GM21423 (cell line): ENCODE measurements around the gene YWHAG.
"Not testable (repeated sequence)": the region's sequence is repeated elsewhere in the genome, so short reads cannot be mapped to it uniquely, and the experiment has no call there.

ENCODE experiments used
- ATAC-seq: cut with Tn5 transposase; IDR thresholded peaks from one replicate; pipeline ENCODE4 v1.9.1; 2021; ENCODE audit warnings: mild to moderate bottlenecking, moderate library complexity; ENCODE audit not compliant: unreplicated experiment

The YWHAG gene

DNA sequence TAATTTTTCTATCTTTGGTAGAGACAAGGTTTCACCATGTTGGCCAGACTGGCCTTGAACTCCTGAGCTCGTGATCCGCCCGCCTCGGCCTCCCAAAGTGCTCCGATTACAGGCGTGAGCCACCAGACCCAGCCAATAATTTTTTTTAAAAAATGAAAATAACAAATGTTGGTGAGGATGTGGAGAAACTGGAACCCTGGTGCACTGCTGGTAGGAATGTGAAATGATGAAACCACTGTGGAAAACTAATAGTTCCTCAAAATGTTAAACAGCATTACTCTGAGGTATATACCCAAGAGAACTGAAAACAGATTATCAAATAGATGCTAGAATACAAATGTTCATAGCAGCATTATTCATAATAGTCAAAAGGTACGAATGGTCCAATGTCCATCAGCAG, 23.0 kb upstream of the YWHAG start:
- no peak for ATAC-seq

DNA sequence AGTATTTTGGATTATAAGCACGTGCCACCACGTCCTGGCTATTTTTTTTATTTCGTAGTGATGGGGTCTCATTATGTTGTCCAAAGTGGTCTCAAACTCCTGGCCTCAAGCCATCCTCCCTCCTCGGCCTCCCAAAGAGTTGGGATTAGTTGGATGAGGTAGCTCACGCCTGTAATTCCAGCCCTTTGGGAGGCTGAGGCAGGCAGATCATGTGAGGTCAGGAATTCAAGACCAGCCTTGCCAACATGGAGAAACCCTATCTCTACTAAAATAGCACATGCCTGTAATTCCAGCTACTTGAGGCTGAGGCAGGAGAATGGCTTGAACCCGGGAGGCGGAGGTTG, 21.8 kb upstream of the YWHAG start:
- no peak for ATAC-seq

DNA sequence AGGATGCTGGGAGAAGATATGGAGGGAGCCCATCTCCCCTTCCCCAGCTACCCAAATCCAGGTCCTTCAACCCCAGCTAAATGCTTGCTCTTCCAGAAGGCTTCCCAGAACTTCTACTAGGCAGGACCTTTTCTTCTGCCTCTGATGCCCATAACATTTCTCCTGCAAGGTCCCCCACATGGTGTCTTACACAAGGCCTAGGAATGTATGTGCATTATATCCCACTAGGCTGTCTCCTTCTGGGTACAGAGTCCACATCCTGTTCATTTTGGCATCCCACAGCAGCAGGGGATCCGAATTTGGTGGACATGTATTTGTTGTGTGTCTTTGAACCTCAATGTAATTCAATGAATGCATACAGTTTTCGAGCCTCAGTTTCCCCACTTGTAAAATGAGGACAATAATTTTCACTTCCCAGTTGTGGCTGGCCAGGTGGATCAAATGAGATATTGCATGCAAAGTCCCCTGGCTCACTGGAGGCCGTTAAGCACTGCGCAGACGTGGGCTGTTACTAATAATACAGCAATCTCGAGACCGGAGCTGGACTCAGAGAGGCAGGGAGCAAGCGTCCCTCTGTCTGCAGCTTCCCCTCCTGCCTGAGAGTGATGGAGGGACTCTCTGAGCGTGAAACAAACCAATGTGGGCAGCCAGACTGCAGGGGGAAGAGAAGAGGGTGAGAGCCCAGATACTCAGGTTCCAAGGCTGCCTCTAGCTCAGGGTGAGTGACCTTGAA, 18.6 kb upstream of the YWHAG start:
- ATAC-seq: no peak

DNA sequence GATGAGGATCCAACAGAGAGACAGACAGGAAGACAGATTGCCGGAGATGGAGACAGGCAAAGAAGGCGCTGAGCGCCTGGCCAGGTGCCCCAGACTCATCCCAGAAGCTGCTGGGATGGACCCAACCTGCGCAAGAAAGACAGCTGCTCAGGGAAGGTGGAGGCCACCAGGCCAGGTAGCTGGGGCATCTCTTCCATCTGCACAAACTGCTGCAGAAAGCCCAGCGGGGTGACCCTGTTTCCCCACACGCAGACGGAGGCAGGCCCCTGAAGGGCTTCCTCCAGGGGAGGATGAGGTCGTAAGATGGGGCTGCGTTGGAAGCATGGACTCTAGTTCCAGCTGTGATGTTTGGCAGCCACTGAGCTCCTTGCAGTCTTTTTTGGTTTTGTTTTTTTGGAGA, 16.5 kb upstream of the YWHAG start:
- no peak for ATAC-seq

DNA sequence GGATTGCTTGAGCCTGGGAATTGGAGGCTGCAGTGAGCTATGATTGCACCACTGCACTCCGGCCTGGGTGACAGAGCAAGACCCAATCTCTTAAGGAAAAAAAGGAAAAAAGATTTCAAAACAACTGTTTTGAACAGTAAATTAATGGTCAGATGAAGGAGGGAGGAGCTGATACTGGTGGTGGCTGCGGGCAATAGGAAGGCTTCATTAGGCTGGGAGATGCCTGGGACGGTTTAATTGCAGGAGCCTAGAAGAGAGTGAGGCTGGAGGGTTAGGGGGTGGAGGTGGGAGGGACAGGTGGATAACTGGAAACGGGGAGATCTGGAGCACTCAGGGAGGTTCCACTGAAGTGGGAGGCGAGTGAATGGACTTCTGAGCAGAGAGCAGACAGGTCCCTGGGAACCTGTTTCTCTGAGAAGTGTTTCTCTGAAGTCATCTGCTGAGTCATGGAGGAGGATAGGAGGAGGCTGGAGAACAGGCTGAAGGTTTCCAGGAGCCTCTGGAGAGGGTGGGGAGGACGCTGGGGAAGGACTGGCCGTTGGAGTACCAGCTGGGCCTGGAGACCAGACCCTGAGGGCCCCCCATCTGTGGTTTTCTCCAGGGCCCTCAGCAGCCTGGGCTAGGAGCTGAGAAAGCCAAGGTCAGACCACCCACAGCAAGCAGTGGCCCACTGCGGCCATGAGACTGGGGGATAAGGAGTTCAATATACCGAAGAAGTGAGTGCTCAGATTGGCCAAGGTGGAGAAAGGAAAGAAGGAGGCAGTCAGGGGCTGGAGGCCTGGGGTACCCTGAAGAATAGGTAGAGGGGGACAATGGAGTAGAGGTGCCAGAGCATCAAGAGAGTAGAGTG, 14.4 kb upstream of the YWHAG start:
- ATAC-seq: no peak

DNA sequence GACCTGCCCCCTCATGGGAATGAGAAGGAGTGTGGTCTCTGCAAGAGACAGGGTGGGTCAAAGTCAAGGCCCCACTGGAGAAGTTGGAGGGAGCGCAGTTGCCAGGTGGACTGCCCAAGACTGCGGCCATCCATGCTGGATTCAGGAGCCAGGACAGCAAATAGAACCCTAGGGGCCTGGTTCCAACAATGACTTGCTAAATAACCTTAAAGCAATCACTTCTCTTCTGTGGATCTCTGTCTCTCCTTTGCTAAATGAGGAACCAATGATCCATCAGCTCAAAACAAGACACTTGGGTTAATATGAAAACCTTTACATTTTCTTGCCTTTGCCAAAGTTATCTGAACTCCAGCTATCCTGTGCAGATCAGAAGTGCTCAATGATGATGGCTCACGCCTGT, 12.6 kb upstream of the YWHAG start:
- ATAC-seq: no peak

DNA sequence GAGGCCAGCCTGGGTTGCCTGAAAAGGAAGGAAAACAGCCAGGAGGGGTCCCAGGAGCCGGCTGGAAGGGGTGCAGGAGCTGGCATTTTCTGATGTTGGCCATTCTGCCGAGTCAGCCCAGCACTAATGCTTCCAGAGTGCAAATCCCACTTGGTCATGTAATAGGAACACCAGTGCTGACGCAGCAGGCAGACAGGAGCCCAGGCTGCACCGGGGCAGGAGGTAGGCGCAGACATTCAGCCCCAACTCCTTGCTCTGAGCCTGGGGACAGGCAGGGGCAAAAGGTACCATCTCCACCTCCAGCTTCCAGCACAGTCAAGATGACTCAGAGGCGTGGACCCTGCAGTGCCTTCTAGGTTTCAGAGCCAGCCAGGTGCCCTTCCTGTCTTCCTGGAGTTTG, 10.2 kb upstream of the YWHAG start:
- ATAC-seq: no peak

DNA sequence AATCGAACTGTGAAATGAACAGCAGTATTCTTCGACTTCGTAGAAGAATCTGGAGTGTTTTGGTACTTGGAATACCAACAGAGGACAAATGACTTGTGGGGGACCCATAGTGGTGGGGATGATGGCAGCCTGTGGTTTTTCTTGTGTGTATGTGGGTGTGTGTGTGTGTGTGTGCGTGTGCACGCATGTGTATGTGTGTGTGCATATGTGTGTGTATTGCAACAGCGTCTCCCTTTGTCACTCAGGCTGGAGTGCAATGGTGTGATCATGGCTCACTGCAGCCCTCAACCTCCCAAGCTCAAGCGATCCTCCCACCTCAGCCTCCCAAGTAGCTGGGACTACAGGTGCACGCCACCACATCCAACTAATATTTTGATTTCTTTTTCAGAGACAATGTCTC, 9.4 kb upstream of the YWHAG start:
- ATAC-seq: no peak

DNA sequence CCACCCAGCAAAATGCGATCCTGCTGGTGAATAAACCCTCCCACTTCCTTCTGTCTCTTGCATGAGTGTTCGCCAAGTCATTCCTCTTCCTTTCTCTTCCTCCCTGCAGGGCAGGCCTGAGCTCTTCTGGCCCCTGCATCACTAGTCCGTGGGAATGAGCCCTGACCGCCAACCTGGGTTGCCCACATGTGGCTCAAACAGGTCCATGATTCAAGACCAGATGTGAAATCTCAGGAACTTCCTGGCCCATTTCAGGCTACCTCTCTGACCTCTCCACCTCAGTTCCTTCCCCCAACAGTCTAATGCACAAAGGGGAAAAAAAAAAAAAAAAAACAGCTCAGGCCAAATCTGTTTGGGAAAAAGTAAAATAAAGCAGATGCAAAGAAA, 5.4 kb upstream of the YWHAG start:
- peak; percentile 20 for ATAC-seq

DNA sequence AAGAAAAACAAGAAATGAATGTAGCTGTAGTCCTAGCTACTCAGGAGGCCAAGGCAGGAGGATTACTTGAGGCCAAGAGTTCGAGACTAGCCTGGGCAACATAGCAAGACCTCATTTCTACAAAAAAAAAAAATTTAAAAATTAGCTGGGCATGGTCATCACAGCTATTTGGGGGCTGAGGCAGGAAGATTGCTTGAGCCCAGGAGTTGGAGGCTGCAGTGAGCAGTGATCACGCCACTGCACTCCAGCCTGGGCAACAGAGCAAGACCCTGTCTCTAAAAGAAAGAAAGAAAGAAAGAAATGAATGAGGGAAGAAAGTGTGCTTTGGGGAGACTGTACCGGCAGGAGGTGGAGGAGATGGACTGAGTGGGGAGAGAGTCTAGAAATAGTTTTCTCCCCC, 5.0 kb upstream of the YWHAG start:
- not testable (repeated sequence) for ATAC-seq

DNA sequence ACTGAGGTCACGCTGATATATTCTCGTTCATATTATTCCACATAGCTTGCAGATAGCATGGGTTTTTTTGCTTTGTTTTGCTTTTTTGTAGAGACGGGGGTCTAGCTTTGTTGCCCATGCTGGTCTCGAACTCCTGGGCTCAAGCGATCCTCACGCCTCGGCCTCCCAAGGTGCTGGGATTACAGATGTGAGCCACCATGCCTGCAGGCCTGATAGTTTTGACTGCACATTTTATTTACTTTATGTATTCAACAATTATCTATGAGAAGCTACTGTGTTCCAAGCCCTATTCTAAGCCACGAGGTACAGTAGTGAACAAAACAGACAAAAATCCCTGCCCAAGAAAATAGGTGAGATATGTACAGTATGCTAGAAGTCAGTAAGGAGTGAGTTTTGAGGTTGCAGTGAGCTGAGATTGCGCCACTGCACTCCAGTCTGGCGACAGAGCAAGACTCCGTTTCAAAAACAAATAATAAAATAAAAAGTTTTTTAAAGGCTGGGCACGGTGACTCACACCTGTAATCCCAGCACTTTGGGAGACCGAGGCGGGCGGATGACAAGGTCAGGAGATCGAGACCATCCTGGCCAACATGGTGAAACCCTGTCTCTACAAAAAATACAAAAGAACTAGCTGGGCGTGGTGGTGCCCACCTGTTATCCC, 1.3 kb upstream of the YWHAG start:
- no peak for ATAC-seq

DNA sequence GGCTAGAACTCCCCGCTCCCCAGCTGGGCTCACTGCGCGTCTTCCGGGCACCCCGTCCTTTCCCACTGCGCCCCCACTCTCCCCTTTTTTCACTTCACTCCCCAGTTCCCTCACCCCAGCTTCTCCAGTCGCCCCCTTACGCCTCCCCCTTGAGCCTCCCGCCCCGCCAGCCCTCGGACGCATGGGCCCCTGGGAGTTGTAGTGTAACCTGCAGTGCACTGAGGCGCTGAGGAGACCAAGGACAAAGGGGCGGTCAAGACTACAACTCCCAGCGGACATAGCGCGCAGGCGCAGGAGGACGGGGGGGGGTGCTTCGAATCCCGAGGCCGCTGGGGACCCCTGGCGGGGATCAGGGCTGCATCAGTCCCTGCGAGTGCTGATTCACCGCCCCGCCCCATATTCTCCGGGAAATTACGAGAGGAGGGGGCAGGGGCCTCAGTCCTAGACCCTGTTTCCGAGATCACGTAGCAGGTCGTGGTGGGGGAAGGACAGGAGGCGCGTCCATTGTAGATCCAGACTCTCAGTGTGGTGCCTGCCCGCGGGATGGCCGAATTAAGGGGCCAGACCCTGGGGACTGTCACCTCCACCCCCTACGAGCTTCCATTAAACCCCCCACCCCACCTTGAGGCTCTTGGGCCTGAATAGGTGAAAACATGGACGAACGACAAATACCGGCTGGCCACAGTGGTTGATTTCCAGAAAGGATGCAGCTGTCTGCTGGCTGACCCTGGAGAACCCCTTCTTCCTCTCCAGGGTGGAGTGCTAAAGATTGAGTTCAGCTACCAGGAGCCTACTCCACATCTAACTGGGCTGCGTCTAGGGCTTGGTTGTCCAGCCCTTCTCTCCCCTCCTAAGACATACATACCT, 553 bp upstream of the YWHAG start:
- ATAC-seq: peak; percentile 87

DNA sequence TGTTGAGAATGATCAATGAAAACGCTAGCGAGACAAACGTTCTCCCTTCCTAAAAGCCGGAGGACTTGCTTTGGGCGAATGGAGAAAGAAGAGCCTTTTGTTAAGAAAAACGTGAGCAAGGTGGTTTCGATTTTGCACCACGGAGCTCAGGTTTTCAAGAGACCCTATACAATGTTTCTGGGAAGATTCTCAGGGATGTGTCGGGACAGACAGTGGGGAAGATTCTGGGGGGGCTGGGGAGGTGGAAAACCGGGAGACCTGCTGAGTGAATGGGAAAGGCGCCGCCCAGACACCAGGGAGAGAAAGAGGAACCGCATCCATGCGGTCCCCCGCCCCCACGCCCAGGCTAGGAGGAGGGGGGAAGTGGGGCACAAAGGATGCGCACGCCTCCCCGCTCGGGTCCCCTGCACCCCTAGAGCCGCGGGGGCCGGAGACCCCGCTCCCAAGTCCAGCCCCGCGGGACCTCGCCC, 745 bp downstream of the YWHAG start:
- ATAC-seq: peak; percentile 24

DNA sequence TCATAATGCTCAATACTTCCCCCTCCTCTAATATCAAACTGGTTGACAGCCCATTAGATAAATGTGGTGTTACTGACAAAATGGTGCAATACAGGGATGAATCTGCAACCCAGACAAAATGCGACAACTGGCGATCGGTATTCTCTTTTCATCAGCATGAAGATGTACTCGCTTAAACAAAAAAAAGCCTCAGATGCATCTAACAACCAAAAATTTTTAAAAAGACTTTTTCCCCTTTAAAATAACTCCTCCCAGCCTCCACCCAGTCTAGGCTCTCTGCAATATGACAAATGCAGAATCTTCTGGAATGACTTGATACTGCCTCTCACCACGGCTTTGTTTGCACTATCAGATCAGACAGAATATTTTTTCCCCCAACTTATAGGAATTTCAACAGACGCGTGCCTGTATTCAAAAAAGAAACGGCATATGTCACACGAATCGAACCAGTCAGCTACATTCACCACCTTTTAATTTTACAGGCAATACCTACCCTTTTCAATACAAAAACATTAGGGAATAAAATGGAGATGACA, 1.2 kb downstream of the YWHAG start:
- ATAC-seq: no peak

DNA sequence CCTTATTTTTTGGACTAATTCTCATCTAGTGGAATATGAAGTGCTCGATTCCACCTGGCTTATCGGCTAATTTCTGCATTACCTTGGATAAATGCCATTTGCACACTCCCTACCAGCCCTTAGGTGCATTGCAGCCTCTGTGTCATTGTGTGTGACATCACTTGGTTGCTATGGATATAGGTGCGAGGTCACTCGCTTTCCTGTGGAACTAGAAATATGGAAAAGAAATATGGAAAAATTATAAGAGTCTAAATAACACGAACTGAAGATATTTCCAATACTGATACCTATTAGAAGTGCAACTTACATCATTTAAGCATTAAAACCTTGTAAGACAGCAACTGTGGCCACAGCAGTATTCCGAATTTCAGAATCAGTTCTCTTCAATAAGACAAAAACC, 2.0 kb downstream of the YWHAG start:
- no peak for ATAC-seq

DNA sequence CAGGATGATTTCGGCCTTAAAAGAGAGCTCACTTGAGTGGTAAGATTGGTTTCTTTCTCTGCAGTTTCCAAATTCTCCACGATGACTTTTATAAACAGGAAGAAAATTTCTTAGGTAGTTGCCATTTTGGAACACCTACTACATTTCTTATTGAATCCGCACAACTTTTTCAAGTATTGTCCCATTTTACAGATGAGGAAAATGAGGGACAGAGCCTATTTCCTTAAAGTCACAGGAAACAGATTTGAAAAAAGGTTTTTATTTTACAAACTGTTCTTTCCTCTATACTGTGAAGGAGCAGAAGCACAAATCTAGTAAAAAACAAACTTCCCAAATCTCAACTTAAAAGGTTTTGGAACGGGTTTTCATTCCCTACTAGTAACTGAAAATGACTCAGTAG, 2.7 kb downstream of the YWHAG start:
- ATAC-seq: no peak

DNA sequence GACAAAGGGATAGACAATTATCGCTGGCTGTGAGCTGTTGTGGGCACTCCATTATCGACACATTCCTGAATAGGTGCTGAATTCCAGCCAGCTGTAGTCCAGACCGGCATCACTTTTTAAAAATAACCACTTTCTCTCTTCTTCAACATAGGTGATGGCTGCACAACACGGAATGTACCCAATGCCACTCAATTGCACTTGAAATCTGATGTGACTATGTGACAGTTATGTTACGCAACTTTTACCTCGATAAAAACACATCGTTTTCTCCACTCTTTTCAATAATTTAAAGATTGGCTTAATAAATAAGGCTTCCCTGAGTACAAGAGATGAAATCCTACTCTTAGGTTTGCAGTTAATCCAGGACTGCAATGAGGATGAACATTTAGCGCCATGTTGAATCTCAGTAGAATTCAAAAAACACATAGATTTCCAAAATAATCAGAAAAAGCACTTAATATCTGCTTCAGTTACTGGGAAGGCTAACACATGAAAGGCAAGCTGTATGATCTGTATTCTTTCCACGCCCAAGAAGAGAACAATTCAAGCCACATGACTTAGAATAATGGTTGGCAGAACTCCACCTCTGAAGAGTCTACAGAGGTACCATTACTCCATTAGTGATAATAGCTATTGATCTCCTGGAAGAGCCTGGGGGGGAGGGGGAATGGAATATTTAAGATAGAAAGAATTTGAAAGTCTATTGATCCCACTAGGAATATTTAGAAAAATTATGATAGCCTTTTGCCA, 3.6 kb downstream of the YWHAG start:
- no peak for ATAC-seq

DNA sequence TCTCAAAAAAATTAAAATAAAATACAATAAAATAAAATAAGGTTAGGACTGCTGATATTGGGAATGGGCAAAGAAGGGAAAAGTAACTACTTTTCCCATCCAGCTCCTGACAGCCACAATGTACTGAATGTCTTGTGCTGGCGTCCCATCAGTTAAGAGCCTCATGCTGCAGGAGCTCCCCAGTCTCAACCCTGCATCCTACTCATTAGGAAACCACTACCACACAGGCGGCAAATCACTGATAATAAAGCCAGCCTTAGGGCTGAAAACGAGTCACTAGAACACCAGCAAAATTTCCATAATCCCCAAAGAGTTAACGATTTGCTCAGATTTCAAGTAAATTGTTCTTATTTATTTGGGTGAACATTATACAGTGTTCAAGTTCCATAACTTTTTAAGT, 4.3 kb downstream of the YWHAG start:
- ATAC-seq: no peak

DNA sequence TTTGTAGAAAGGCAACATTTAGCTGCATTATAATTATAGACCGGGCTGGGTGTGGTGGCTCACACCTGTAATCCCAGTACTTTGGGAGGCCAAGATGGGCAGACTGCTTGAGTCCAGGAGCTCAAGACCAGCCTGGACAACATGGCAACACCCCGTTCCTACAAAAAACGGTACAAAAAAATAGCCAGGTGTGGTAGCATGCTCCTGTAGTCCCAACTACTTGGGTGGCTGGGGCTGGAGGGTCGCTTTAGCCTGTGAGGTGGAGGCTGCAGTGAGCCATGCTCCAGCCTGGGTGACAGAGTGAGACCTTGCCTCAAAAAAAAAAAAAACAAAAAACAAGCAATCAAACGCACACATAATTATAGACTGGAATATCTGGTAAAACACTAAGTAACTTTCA, 5.0 kb downstream of the YWHAG start:
- no peak for ATAC-seq

DNA sequence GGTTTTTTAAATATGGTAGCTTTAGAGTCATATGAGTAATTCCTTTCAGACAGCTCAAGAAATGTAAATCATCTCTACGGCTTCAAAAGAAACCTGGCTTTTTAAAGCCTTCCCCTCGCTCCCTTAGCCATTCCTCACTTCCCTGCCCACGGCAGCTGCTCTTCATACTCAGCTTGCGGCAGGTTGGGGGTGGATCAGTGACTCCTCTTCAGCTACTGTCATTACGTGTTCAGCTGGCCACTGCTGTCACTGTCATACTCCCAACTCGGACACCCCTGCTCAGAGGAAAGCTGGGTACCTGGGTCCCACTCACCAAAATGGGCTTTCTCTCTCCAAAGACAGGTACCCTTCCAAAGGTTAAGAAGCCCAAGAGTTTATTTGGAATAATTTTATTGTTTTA, 6.6 kb downstream of the YWHAG start:
- no peak for ATAC-seq
